C1 segment of cervical spinal cord (tissue), 14 donors: ENCODE data around the gene FTH1.
A peak's percentile ranks its signal among the peaks of the same experiment; 100 is the strongest.

ENCODE experiments used
- DNase-seq, 14 donors: peaks; one replicate each; lab custom pipeline; 2025; lab: John Stamatoyannopoulos, UW

FTH1 gene

GRCh38 chr11:61917334-61918109 is 49.9 kb downstream of the FTH1 start, which contains the start of gene RAB3IL1:
TSS of gene RAB3IL1 (minus strand) at chr11:61917566. CDS start at chr11:61917367, 199 bp downstream.
- peak in 10 of 14 donors; percentile 22 to 73 (median 32) for DNase-seq

DNA sequence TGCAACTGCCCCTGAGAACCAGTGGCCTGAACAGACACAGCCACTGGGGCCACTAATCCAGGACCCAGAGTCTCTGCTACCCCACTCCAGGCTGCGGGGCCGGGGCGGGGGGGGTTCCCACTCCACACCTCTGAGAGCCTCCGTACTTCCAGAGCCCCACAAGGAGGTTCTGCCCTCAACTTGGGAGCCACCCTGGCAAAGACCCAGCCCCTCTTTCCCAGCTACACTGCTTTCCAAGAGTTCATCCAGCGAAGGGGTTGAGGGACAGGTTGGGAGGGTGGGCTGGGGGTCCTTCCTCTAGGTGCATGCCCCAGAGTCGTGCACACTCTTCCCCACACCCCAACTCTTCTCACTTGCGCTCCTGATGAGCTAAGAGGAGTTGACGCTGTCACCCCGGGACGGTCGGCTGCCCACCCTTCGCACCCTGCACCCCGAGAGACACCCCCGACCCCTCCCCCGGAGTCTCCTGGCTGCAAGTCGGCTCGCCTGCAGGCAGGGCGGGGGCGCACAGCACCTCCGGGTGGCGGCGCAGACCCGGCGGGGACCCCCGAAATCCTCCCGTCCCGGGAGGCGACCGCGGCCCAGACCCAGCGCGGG is 50.6 kb downstream of the FTH1 start:
- peak in 1 of 14 donors; percentile 57 for DNase-seq

DNA sequence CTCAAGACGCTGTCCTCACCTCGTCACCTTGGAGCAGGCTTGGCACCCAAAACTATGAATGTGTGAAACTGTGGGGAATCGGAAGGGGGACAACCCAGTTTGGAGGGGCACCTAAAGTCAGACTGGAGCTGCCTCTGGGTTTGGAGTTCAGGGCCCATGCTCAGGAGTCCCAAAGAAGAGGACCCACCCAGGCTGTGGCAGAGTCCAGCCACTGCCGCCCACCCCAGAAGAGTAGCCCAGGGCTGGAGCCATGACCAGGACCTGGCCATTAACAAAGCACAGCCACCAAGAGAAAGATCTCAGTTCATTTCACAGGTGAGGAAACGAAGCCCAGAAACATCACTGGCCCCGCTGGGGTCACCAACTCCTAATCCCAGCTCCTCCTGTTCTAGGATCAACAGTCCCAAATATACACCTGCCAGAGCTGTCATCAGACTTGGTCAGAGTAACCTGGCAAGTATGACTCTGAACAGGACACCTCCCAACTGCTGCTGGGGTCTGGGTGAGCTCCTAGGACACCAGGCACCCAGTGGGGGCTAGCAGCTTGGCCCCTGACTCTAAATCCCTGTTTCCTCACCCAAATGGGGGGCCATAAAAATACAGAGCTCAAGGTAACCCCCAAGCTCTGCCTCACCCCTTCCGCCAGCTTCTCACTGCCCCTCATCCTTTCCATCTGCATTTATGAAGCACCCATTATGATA is 52.8 kb downstream of the FTH1 start:
- DNase-seq = no peak
